ENCODE measurements around the gene IL1R2.
"Not testable (repeated sequence)": the region's sequence is repeated elsewhere in the genome, so short reads cannot be mapped to it uniquely, and the experiment has no call there.

IL1R2 gene

GRCh38 chr2:101995804-101996203, 4.0 kb downstream of the IL1R2 start:
- H3K4me1 ChIP-seq (ENCODE audit: control insufficient read depth in 5 of 5, insufficient read depth in 5 of 5, low read length in 5 of 5): peaks cover 0 to 4% (median 0%) of the 10 kb centered on the region in 5 donors
- H3K36me3 ChIP-seq (ENCODE audit: control insufficient read depth in 5 of 5, insufficient read depth in 5 of 5, low read length in 5 of 5): no peaks in the 10 kb centered on the region
- no peak overlapping the region for H3K9ac ChIP-seq (ENCODE audit: low read length in 5 of 5)
- H3K4me3 ChIP-seq (ENCODE audit: low read depth in 1 of 5, low read length in 5 of 5): no peak overlapping the region
- no peak overlapping the region for H3K27ac ChIP-seq (ENCODE audit: low read depth, low read length)
- H3K27me3 ChIP-seq (ENCODE audit: control insufficient read depth in 5 of 5, insufficient read depth in 4 of 5, low read length in 5 of 5): no peaks in the 10 kb centered on the region
- H3K9me3 ChIP-seq (ENCODE audit: control insufficient read depth in 5 of 5, low read length in 5 of 5): no peaks in the 10 kb centered on the region

- Histone ChIP-seq H3K36me3 (ENCODE audit: control insufficient read depth in 5 of 5, insufficient read depth in 5 of 5, low read length in 5 of 5) (no peaks in the 10 kb centered on the region), H3K4me3 (ENCODE audit: low read depth in 1 of 5, low read length in 5 of 5) (no peak overlapping the region), H3K9ac (ENCODE audit: low read length in 5 of 5) (no peak overlapping the region), H3K9me3 (ENCODE audit: control insufficient read depth in 5 of 5, low read length in 5 of 5) (no peaks in the 10 kb centered on the region), H3K27me3 (ENCODE audit: control insufficient read depth in 5 of 5, insufficient read depth in 4 of 5, low read length in 5 of 5) (no peaks in the 10 kb centered on the region), H3K4me1 (ENCODE audit: control insufficient read depth in 5 of 5, insufficient read depth in 5 of 5, low read length in 5 of 5) (no peaks in the 10 kb centered on the region), H3K27ac (ENCODE audit: low read depth, low read length) (no peak overlapping the region)
Measured at GRCh38 chr2:101998556-101998895, 6.8 kb downstream of the IL1R2 start.

- Histone ChIP-seq H3K4me3 (ENCODE audit: low read depth in 1 of 5, low read length in 5 of 5) (no peak overlapping the region), H3K4me1 (ENCODE audit: control insufficient read depth in 5 of 5, insufficient read depth in 5 of 5, low read length in 5 of 5) (peaks cover 0 to 2% (median 0%) of the 10 kb centered on the region in 5 donors), H3K9ac (ENCODE audit: low read length in 5 of 5) (no peak overlapping the region), H3K27ac (ENCODE audit: low read depth, low read length) (no peak overlapping the region), H3K9me3 (ENCODE audit: control insufficient read depth in 5 of 5, low read length in 5 of 5) (no peaks in the 10 kb centered on the region), H3K27me3 (ENCODE audit: control insufficient read depth in 5 of 5, insufficient read depth in 4 of 5, low read length in 5 of 5) (no peaks in the 10 kb centered on the region), H3K36me3 (ENCODE audit: control insufficient read depth in 5 of 5, insufficient read depth in 5 of 5, low read length in 5 of 5) (no peaks in the 10 kb centered on the region)
Measured at GRCh38 chr2:101998896-101999789, 7.4 kb downstream of the IL1R2 start.

- Histone ChIP-seq H3K36me3 (ENCODE audit: control insufficient read depth in 5 of 5, insufficient read depth in 5 of 5, low read length in 5 of 5) (no peaks in the 10 kb centered on the region), H3K27me3 (ENCODE audit: control insufficient read depth in 5 of 5, insufficient read depth in 4 of 5, low read length in 5 of 5) (no peaks in the 10 kb centered on the region), H3K27ac (ENCODE audit: low read depth, low read length) (no peak overlapping the region), H3K4me1 (ENCODE audit: control insufficient read depth in 5 of 5, insufficient read depth in 5 of 5, low read length in 5 of 5) (peaks cover 0 to 5% (median 3%) of the 10 kb centered on the region in 5 donors), H3K4me3 (ENCODE audit: low read depth in 1 of 5, low read length in 5 of 5) (no peak overlapping the region), H3K9ac (ENCODE audit: low read length in 5 of 5) (no peak overlapping the region), H3K9me3 (ENCODE audit: control insufficient read depth in 5 of 5, low read length in 5 of 5) (no peaks in the 10 kb centered on the region)
Measured at GRCh38 chr2:102000012-102000411, 8.3 kb downstream of the IL1R2 start.

- Histone ChIP-seq H3K27me3 (ENCODE audit: control insufficient read depth in 5 of 5, insufficient read depth in 4 of 5, low read length in 5 of 5) (no peaks in the 10 kb centered on the region), H3K27ac (ENCODE audit: low read depth, low read length) (no peak overlapping the region), H3K9me3 (ENCODE audit: control insufficient read depth in 5 of 5, low read length in 5 of 5) (no peaks in the 10 kb centered on the region), H3K36me3 (ENCODE audit: control insufficient read depth in 5 of 5, insufficient read depth in 5 of 5, low read length in 5 of 5) (no peaks in the 10 kb centered on the region), H3K4me3 (ENCODE audit: low read depth in 1 of 5, low read length in 5 of 5) (no peak overlapping the region), H3K4me1 (ENCODE audit: control insufficient read depth in 5 of 5, insufficient read depth in 5 of 5, low read length in 5 of 5) (peaks cover 0 to 13% (median 6%) of the 10 kb centered on the region in 5 donors), H3K9ac (ENCODE audit: low read length in 5 of 5) (no peak overlapping the region)
Measured at GRCh38 chr2:102000813-102001766, 9.3 kb downstream of the IL1R2 start.

GRCh38 chr2:102001767-102002142, 10.0 kb downstream of the IL1R2 start:
- Histone ChIP-seq H3K4me3 (ENCODE audit: low read depth in 1 of 5, low read length in 5 of 5) (no peak overlapping the region), H3K9ac (ENCODE audit: low read length in 5 of 5) (no peak overlapping the region), H3K9me3 (ENCODE audit: control insufficient read depth in 5 of 5, low read length in 5 of 5) (no peaks in the 10 kb centered on the region), H3K36me3 (ENCODE audit: control insufficient read depth in 5 of 5, insufficient read depth in 5 of 5, low read length in 5 of 5) (no peaks in the 10 kb centered on the region), H3K27me3 (ENCODE audit: control insufficient read depth in 5 of 5, insufficient read depth in 4 of 5, low read length in 5 of 5) (no peaks in the 10 kb centered on the region), H3K27ac (ENCODE audit: low read depth, low read length) (no peak overlapping the region), H3K4me1 (ENCODE audit: control insufficient read depth in 5 of 5, insufficient read depth in 5 of 5, low read length in 5 of 5) (peaks cover 0 to 17% (median 7%) of the 10 kb centered on the region in 5 donors)

- H3K4me3 ChIP-seq (ENCODE audit: low read depth in 1 of 5, low read length in 5 of 5): no peak overlapping the region
- H3K36me3 ChIP-seq (ENCODE audit: control insufficient read depth in 5 of 5, insufficient read depth in 5 of 5, low read length in 5 of 5): no peaks in the 10 kb centered on the region
Measured at GRCh38 chr2:102002228-102002627, 10.5 kb downstream of the IL1R2 start.

GRCh38 chr2:102002909-102003308, 11.1 kb downstream of the IL1R2 start:
- not testable (repeated sequence) for H3K27me3 ChIP-seq (ENCODE audit: control insufficient read depth in 5 of 5, insufficient read depth in 4 of 5, low read length in 5 of 5); H3K27ac ChIP-seq (ENCODE audit: low read depth, low read length); H3K4me3 ChIP-seq (ENCODE audit: low read depth in 1 of 5, low read length in 5 of 5); H3K9me3 ChIP-seq (ENCODE audit: control insufficient read depth in 5 of 5, low read length in 5 of 5); H3K36me3 ChIP-seq (ENCODE audit: control insufficient read depth in 5 of 5, insufficient read depth in 5 of 5, low read length in 5 of 5); H3K9ac ChIP-seq (ENCODE audit: low read length in 5 of 5)
- peaks cover 0 to 17% (median 7%) of the 10 kb centered on the region in 5 donors for H3K4me1 ChIP-seq (ENCODE audit: control insufficient read depth in 5 of 5, insufficient read depth in 5 of 5, low read length in 5 of 5)

More at GRCh38 chr2:102002228-102002627, 10.5 kb downstream of the IL1R2 start:
- Histone ChIP-seq H3K27me3 (ENCODE audit: control insufficient read depth in 5 of 5, insufficient read depth in 4 of 5, low read length in 5 of 5) (no peaks in the 10 kb centered on the region), H3K9me3 (ENCODE audit: control insufficient read depth in 5 of 5, low read length in 5 of 5) (no peaks in the 10 kb centered on the region), H3K9ac (ENCODE audit: low read length in 5 of 5) (no peak overlapping the region), H3K27ac (ENCODE audit: low read depth, low read length) (no peak overlapping the region), H3K4me1 (ENCODE audit: control insufficient read depth in 5 of 5, insufficient read depth in 5 of 5, low read length in 5 of 5) (peaks cover 0 to 17% (median 7%) of the 10 kb centered on the region in 5 donors)

- no peak overlapping the region for H3K27ac ChIP-seq (ENCODE audit: low read depth, low read length)
- H3K9me3 ChIP-seq (ENCODE audit: control insufficient read depth in 5 of 5, low read length in 5 of 5): no peaks in the 10 kb centered on the region
- H3K9ac ChIP-seq (ENCODE audit: low read length in 5 of 5): no peak overlapping the region
- H3K27me3 ChIP-seq (ENCODE audit: control insufficient read depth in 5 of 5, insufficient read depth in 4 of 5, low read length in 5 of 5): no peaks in the 10 kb centered on the region
- no peak overlapping the region for H3K4me3 ChIP-seq (ENCODE audit: low read depth in 1 of 5, low read length in 5 of 5)
- no peaks in the 10 kb centered on the region for H3K36me3 ChIP-seq (ENCODE audit: control insufficient read depth in 5 of 5, insufficient read depth in 5 of 5, low read length in 5 of 5)
- peaks cover 0 to 17% (median 7%) of the 10 kb centered on the region in 5 donors for H3K4me1 ChIP-seq (ENCODE audit: control insufficient read depth in 5 of 5, insufficient read depth in 5 of 5, low read length in 5 of 5)
Measured at GRCh38 chr2:102003696-102004095, 11.9 kb downstream of the IL1R2 start.

GRCh38 chr2:102004581-102004980, 12.8 kb downstream of the IL1R2 start:
- no peaks in the 10 kb centered on the region for H3K9me3 ChIP-seq (ENCODE audit: control insufficient read depth in 5 of 5, low read length in 5 of 5)
- no peak overlapping the region for H3K27ac ChIP-seq (ENCODE audit: low read depth, low read length)
- H3K4me1 ChIP-seq (ENCODE audit: control insufficient read depth in 5 of 5, insufficient read depth in 5 of 5, low read length in 5 of 5): peaks cover 0 to 17% (median 7%) of the 10 kb centered on the region in 5 donors
- H3K9ac ChIP-seq (ENCODE audit: low read length in 5 of 5): no peak overlapping the region
- no peak overlapping the region for H3K4me3 ChIP-seq (ENCODE audit: low read depth in 1 of 5, low read length in 5 of 5)
- no peaks in the 10 kb centered on the region for H3K27me3 ChIP-seq (ENCODE audit: control insufficient read depth in 5 of 5, insufficient read depth in 4 of 5, low read length in 5 of 5)
- no peaks in the 10 kb centered on the region for H3K36me3 ChIP-seq (ENCODE audit: control insufficient read depth in 5 of 5, insufficient read depth in 5 of 5, low read length in 5 of 5)

All from subcutaneous abdominal adipose tissue (tissue), 5 donors.